SK-N-SH (cell line): Measurements from ENCODE around the gene GAPVD1. TPM values are rescaled to one million over a fixed set of nuclear protein-coding genes. Genes with fewer than 3 reads are reported as not detected.

ENCODE experiments used
- CTCF ChIA-PET: fragments of 300-600, 350-600 bp; formaldehyde crosslinking; extraction: SDS; loops from one replicate; lab custom pipeline; 2021; lab: Yijun Ruan, JAX
- POLR2A ChIA-PET: fragments of 350-600 bp; sonication (Branson Sonifier 250); formaldehyde crosslinking; extraction: SDS; loops from one replicate; lab custom pipeline; 2020; ENCODE audit warnings: antibody characterized with exemption, inconsistent platforms; lab: Yijun Ruan, JAX
- DNase-seq: peaks from one replicate; pipeline ENCODE4 v3.0.0; 2012
- H2AFZ ChIP-seq: fragments of 200-600 bp; sonication (generic); 2 replicates; pipeline ENCODE4 v1.8.1; 2016; ENCODE audit warnings: antibody characterized with exemption, mild to moderate bottlenecking, low read depth
- H3F3A ChIP-seq: fragments of 200-600 bp; sonication (generic); replicated peaks from 2 replicates; pipeline ENCODE3; 2016; ENCODE audit warnings: antibody characterized with exemption, mild to moderate bottlenecking; ENCODE audit not compliant: insufficient read depth
- H3K27ac ChIP-seq, 2 experiments: fragments of 200-500 bp in 1 of 2; fragments of 200-600 bp in 1 of 2; sonication (Bioruptor generic) in 1 of 2; sonication (generic), shearing (Covaris generic) in 1 of 2; 2 replicates each; pipeline versions ENCODE4 v1.5.1 to v1.6.1; 2014 to 2016; ENCODE audit warnings: low read depth in 2 of 2, inconsistent platforms in 1 of 2, low read length in 1 of 2, mild to moderate bottlenecking in 1 of 2, mixed read lengths in 1 of 2
- H3K27me3 ChIP-seq: fragments of 200-600 bp; sonication (generic), shearing (Covaris generic); 2 replicates; pipeline ENCODE4 v1.6.1; 2016; ENCODE audit warnings: mixed run types; ENCODE audit not compliant: insufficient read depth
- H3K36me3 ChIP-seq, 2 experiments: fragments of 200-500 bp in 1 of 2; fragments of 200-600 bp in 1 of 2; sonication (Bioruptor generic) in 1 of 2; sonication (generic) in 1 of 2; replicated peaks in 1 of 2; 2 replicates each; pipeline versions ENCODE3 to v1.5.1; 2014 to 2016; ENCODE audit warnings: low read length in 1 of 2, mild to moderate bottlenecking in 1 of 2; ENCODE audit not compliant: insufficient read depth in 2 of 2, control insufficient read depth in 1 of 2
- H3K4me1 ChIP-seq, 2 experiments: fragments of 200-500 bp in 1 of 2; fragments of 200-600 bp in 1 of 2; sonication (Bioruptor generic) in 1 of 2; sonication (generic), shearing (Covaris generic) in 1 of 2; 2 replicates each; pipeline versions ENCODE4 v1.5.1 to v1.6.1; 2014 to 2016; ENCODE audit warnings: low read depth in 1 of 2, low read length in 1 of 2, mixed run types in 1 of 2; ENCODE audit not compliant: insufficient read depth in 2 of 2, control insufficient read depth in 1 of 2
- H3K4me2 ChIP-seq: fragments of 200-600 bp; sonication (generic), shearing (Covaris generic); 2 replicates; pipeline ENCODE4 v1.6.1; 2017; ENCODE audit warnings: mixed run types
- H3K4me3 ChIP-seq, 2 experiments: fragments of 200-500 bp in 1 of 2; fragments of 200-600 bp in 1 of 2; sonication (Bioruptor generic) in 1 of 2; sonication (generic), shearing (Covaris generic) in 1 of 2; 2 replicates each; pipeline versions ENCODE4 v1.5.1 to v1.8.1; 2014 to 2016; ENCODE audit warnings: low read depth in 2 of 2, inconsistent platforms in 1 of 2, low read length in 1 of 2, mild to moderate bottlenecking in 1 of 2, mixed read lengths in 1 of 2, moderate library complexity in 1 of 2
- H3K79me2 ChIP-seq: fragments of 200-600 bp; sonication (generic); 2 replicates; pipeline ENCODE4 v1.8.1; 2017; ENCODE audit warnings: mild to moderate bottlenecking; ENCODE audit not compliant: insufficient read depth
- H3K9ac ChIP-seq: fragments of 200-600 bp; sonication (generic); 2 replicates; pipeline ENCODE4 v1.6.1; 2017; ENCODE audit warnings: mixed run types
- H3K9me2 ChIP-seq: fragments of 200-600 bp; sonication (generic); 2 replicates; pipeline ENCODE4 v1.6.1; 2017; ENCODE audit warnings: mixed run types
- H3K9me3 ChIP-seq: fragments of 200-600 bp; sonication (generic); 2 replicates; pipeline ENCODE4 v1.6.1; 2017; ENCODE audit warnings: mixed run types, mild to moderate bottlenecking, moderate library complexity
- H4K20me1 ChIP-seq: fragments of 200-600 bp; sonication (generic); 2 replicates; pipeline ENCODE4 v1.6.1; 2017; ENCODE audit warnings: mild to moderate bottlenecking, mixed run types; ENCODE audit not compliant: insufficient read depth
- CHD2 ChIP-seq: fragments of 150-350 bp; IDR thresholded peaks from 2 replicates; pipeline ENCODE4 v1.6.1; 2018; ENCODE audit warnings: low read length; ENCODE audit not compliant: partially characterized antibody
- CTCF ChIP-seq: fragments of 200-600 bp; sonication (generic); IDR thresholded peaks from 2 replicates; pipeline ENCODE4 v1.6.1; 2017; ENCODE audit warnings: antibody characterized with exemption, mild to moderate bottlenecking, moderate library complexity
- FOSL2 ChIP-seq: IDR thresholded peaks from 2 replicates; pipeline ENCODE4 v1.4.0; 2012; ENCODE audit warnings: low read depth, mild to moderate bottlenecking, moderate library complexity, borderline replicate concordance
- IRF3 ChIP-seq: fragments of 150-350 bp; IDR thresholded peaks from 2 replicates; pipeline ENCODE4 v1.6.1; 2016; ENCODE audit warnings: mild to moderate bottlenecking, low read depth, low read length
- PBX3 ChIP-seq: IDR thresholded peaks from 2 replicates; pipeline ENCODE4; 2012
- RAD21 ChIP-seq: IDR thresholded peaks from 2 replicates; pipeline ENCODE4 v1.6.1; 2012; ENCODE audit warnings: mild to moderate bottlenecking, low read length
- RFX5 ChIP-seq: IDR thresholded peaks from 2 replicates; pipeline ENCODE4 v1.6.1; 2012; ENCODE audit warnings: mild to moderate bottlenecking, improper control_type of control experiment, low read length
- SIN3A ChIP-seq: IDR thresholded peaks from 2 replicates; pipeline ENCODE4 v1.6.1; 2012; ENCODE audit warnings: low read depth, mild to moderate bottlenecking, low read length, moderate library complexity, borderline replicate concordance
- USF1 ChIP-seq: IDR thresholded peaks from 2 replicates; pipeline ENCODE4 v1.4.0; 2012; ENCODE audit warnings: low read depth, borderline replicate concordance
- WGBS: methylation state at CpG from one replicate; pipeline ENCODE4 v1.1.6; 2017; ENCODE audit warnings: low lambda C conversion rate; 5-methylcytosine and 5-hydroxymethylcytosine counted together
- polyA plus RNA-seq, 3 experiments: library from polyadenylated mRNA; depleted of rRNA; stranded (reverse); fragments of >200 nt; gene quantifications; 2 replicates each; pipeline ENCODE4 v1.2.3, GENCODE V29; 2012
- TF ChIP-seq, protein P1 (sequence below): IDR thresholded peaks from 2 replicates; pipeline ENCODE4 v1.4.0; 2012; ENCODE audit warnings: low read depth
- TF ChIP-seq, protein P2 (sequence below): IDR thresholded peaks from 2 replicates; pipeline ENCODE4 v1.4.0; 2012; ENCODE audit warnings: low read depth, borderline replicate concordance

The GAPVD1 gene
- polyA plus RNA-seq, 1 of the 3 experiments (the other 2 are of a cell fraction): 10.5 TPM

DNA sequence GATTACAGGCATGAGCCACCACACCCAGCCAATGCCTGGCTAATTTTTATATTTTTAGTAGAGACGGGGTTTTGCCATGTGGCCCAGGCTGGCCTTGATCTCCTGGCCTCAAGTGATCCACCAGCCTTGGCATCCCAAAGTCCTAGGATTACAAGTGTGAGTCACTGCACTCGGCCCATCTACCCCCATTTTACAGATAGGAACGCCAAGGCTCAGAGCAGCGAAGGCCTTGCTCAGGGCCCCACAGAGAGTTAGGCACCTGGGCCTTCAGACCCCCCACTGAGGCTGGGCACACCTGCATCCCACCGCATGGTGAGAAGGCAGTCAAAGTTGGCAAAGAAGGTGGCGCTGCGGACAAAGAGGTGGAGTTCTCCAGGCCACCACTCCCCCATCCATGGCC, 143.1 kb downstream of the GAPVD1 start (continued):
- TF ChIP-seq, protein P1, sequence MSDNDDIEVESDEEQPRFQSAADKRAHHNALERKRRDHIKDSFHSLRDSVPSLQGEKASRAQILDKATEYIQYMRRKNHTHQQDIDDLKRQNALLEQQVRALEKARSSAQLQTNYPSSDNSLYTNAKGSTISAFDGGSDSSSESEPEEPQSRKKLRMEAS: no peak

DNA sequence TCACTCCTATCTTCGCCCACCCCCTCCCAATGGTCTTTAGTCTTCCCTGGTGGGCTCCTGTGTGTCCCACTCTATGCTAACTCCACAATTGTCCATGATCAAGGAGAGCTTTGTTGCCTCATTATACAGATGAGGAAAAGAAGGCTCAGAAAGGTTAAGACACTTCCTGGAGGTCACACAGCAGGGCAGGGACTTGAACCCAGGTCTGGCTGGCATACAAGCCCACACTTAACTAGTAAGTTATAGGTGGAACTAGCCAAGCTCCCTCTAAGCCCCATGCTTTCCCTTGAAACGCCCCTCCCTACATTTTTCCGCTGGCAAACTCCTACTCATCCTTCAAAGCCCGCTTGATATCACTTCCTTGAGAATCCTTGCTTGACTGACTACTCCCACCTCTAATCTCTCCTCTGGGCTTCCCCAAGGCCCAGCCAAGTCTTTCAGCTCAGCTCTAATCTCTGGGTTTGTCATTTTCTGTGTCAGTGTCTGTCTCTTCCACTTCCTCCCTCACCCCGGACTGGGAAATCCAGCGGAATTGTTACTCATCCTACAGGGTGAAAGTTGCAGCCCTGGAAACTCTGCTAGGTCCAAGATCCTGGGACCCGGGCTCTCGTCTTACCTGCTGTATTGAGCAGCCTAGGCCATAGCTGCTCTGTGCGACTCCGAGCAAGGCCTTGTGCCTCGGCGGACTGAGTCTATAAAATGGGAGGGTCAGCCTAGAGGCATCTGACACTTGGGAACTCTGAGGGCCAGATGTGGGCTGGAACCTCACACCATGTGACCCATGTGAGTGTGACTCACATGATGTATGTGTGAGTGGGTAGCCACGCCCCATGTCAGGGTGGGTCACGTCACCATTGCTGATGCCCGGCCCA, 144.5 kb downstream of the GAPVD1 start:
- H3F3A ChIP-seq: no peaks in the 10 kb centered on the region
- TF ChIP-seq USF1 (peak; percentile 33; the same call in 1 of the 2 replicates), FOSL2 (no peak)
- H3K9ac ChIP-seq: no peak overlapping the region
- POLR2A ChIA-PET: interaction anchor here (0.6 kb wide), 1 partner anchor 549 kb away, joined by 3 read pairs; no protein-coding TSS in a partner anchor
- no peaks in the 10 kb centered on the region for H3K36me3 ChIP-seq
- WGBS: 94% methylated on average over 12 of the region's 15 CpGs
- no peak overlapping the region for H3K4me3 ChIP-seq
- no peaks in the 10 kb centered on the region for H3K79me2 ChIP-seq
- no peak for DNase-seq
- CTCF ChIA-PET: interaction anchor here (1.0 to 3.6 kb wide), 7 partner anchors 122 to 1152 kb away, joined by 3 to 28 read pairs (median 11); no protein-coding TSS in a partner anchor
- H3K27me3 ChIP-seq: no peaks in the 10 kb centered on the region
- no peaks in the 10 kb centered on the region for H3K9me3 ChIP-seq
- H3K9me2 ChIP-seq: no peaks in the 10 kb centered on the region
- no peak overlapping the region for H3K4me2 ChIP-seq
- H3K27ac ChIP-seq: no peak overlapping the region
- H2AFZ ChIP-seq: no peak overlapping the region
- no peaks in the 10 kb centered on the region for H4K20me1 ChIP-seq
- H3K4me1 ChIP-seq: peaks cover 0 to 5% of the 10 kb centered on the region in 2 experiments; a peak in 1 of 4 replicates

GRCh38 chr9:125406810-125407087, 145.1 kb downstream of the GAPVD1 start:
- no peak overlapping the region for H3K4me2 ChIP-seq
- DNase-seq: no peak
- 95% methylated on average over 10 of the region's 13 CpGs for WGBS
- TF ChIP-seq, protein P2, sequence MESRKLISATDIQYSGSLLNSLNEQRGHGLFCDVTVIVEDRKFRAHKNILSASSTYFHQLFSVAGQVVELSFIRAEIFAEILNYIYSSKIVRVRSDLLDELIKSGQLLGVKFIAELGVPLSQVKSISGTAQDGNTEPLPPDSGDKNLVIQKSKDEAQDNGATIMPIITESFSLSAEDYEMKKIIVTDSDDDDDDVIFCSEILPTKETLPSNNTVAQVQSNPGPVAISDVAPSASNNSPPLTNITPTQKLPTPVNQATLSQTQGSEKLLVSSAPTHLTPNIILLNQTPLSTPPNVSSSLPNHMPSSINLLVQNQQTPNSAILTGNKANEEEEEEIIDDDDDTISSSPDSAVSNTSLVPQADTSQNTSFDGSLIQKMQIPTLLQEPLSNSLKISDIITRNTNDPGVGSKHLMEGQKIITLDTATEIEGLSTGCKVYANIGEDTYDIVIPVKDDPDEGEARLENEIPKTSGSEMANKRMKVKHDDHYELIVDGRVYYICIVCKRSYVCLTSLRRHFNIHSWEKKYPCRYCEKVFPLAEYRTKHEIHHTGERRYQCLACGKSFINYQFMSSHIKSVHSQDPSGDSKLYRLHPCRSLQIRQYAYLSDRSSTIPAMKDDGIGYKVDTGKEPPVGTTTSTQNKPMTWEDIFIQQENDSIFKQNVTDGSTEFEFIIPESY: no peak
- TF ChIP-seq, protein P1: no peak
- TF ChIP-seq RFX5: no peak
- TF ChIP-seq CHD2: no peak
- TF ChIP-seq CTCF: no peak
- no peak for TF ChIP-seq IRF3
- TF ChIP-seq SIN3A: no peak
- no peak for TF ChIP-seq RAD21
- TF ChIP-seq PBX3: no peak

More at GRCh38 chr9:125406810-125407087, 145.1 kb downstream of the GAPVD1 start:
- Histone ChIP-seq H3K27me3 (no peaks in the 10 kb centered on the region), H3F3A (no peaks in the 10 kb centered on the region), H3K9me2 (no peaks in the 10 kb centered on the region), H3K27ac (no peak overlapping the region), H3K9ac (no peak overlapping the region), H3K4me3 (no peak overlapping the region), H2AFZ (no peak overlapping the region), H3K4me1 (peaks cover 0 to 5% of the 10 kb centered on the region in 2 experiments; a peak in 1 of 4 replicates), H3K79me2 (no peaks in the 10 kb centered on the region), H3K9me3 (no peaks in the 10 kb centered on the region), H3K36me3 (no peaks in the 10 kb centered on the region), H4K20me1 (no peaks in the 10 kb centered on the region)
- ChIA-PET CTCF (interaction anchor here (1.0 to 3.6 kb wide), 16 partner anchors 9 to 1151 kb away, joined by 3 to 30 read pairs (median 9); no protein-coding TSS in a partner anchor), POLR2A (interaction anchor here (0.6 kb wide), 1 partner anchor 548 kb away, joined by 3 read pairs; no protein-coding TSS in a partner anchor)
